Ovary (tissue), 9 donors: Measurements from ENCODE around the gene RPL13. TPM values are rescaled to one million over a fixed set of nuclear protein-coding genes. Genes with fewer than 3 reads are reported as not detected.
A peak's percentile ranks its signal among the peaks of the same experiment; 100 is the strongest.

ENCODE experiments used
- DNase-seq, 5 donors: peaks; one replicate each; pipeline ENCODE4 v3.0.0-alpha.2; 2019 to 2020
- H3K27ac ChIP-seq, 2 donors: fragments of 200-600 bp; one replicate each; pipeline versions ENCODE4 v1.5.1 to v1.8.0; 2019 to 2022
- H3K27me3 ChIP-seq: fragments of 200-600 bp; one replicate; pipeline ENCODE4 v1.8.0; 2022
- H3K36me3 ChIP-seq: fragments of 200-600 bp; sonication (generic); one replicate; pipeline ENCODE4 v1.5.1; 2019
- H3K4me1 ChIP-seq: one replicate; pipeline ENCODE4 v1.8.1; 2013; ENCODE audit warnings: mild to moderate bottlenecking, moderate library complexity; ENCODE audit not compliant: insufficient read depth
- H3K4me3 ChIP-seq: fragments of 200-600 bp; sonication (generic); one replicate; pipeline ENCODE4 v1.5.1; 2017
- H3K9me3 ChIP-seq, 2 donors: fragments of 200-600 bp in 1 of 2; sonication (generic) in 1 of 2; one replicate each; pipeline versions ENCODE4 v1.5.1 to v1.8.1; 2013 to 2019; ENCODE audit warnings: mild to moderate bottlenecking in 1 of 2, moderate library complexity in 1 of 2
- EP300 ChIP-seq: sonication (generic); formaldehyde crosslinking; IDR thresholded peaks from one replicate; pipeline ENCODE4 v1.6.1; 2017; ENCODE audit warnings: antibody characterized with exemption
- POLR2A ChIP-seq: fragments of 450-650 bp; IDR thresholded peaks from one replicate; pipeline ENCODE4 v1.6.1; 2017; ENCODE audit warnings: antibody characterized with exemption, mild to moderate bottlenecking, moderate library complexity
- WGBS, 3 donors: extraction: QIAGEN DNeasy Blood & Tissue Kit in 1 of 3; methylation state at CpG; one replicate each; pipeline versions ENCODE4 v1.1.5 to v1.1.7; 2013 to 2017; 5-methylcytosine and 5-hydroxymethylcytosine counted together
- intact Hi-C, 4 donors: fragments of 100-400 bp; cut with DNase I; formaldehyde crosslinking; loops; one replicate each; pipeline versions ENCODE4 v1.11.0 to v1.15.1; 2022 to 2023
- polyA plus RNA-seq, 2 donors: library from polyadenylated mRNA; stranded (reverse); fragments of 200-250 nt in 1 of 2; fragments of 350-450 nt in 1 of 2; fragmentation: Illumina TruSeq in 1 of 2; extraction: RNeasy Lipid Tissue Mini Kit (QIAGEN cat#74804) in 1 of 2; gene quantifications; one replicate each; pipeline ENCODE4 v1.2.3, GENCODE V29; 2013 to 2014
- total RNA-seq, 7 donors: library from RNA; depleted of rRNA in 2 of 7; stranded (reverse); fragments of >200 nt in 2 of 7; fragmentation: NEBNext Ultra II Directional in 3 of 7; extraction: Animal tissue kit (Norgen Biotek cat#: 25700) in 3 of 7; gene quantifications; one replicate each; pipeline versions ENCODE4 v1.1.0 to v1.2.4, GENCODE V29; 2016 to 2023
- TF ChIP-seq, protein P1 (sequence below), 3 donors: fragments of 450-650 bp in 2 of 3; fragments of 200-600 bp in 1 of 3; IDR thresholded peaks; one replicate each; pipeline versions ENCODE4 v1.5.1 to v1.8.0; 2016 to 2022; ENCODE audit warnings: antibody characterized with exemption in 3 of 3, mild to moderate bottlenecking in 1 of 3
- donor health status: DM: no; HTN: no; CAD: no; lungs with moderate emphysema.
- donor health status: DM: no; HTN: no; CAD: no.
- donor health status: Bipolar disorder and iron deficiency.
- donor health status: DM: yes; HTN: yes; CAD: no.
- donor health status: DM: no; HTN: no; CAD: no.
- donor health status: DM: yes; HTN: yes; CAD: no.

RPL13 gene
- total and polyA plus RNA-seq, 9 donors, result 1,317 to 21,366 (median 5,883) TPM

DNA sequence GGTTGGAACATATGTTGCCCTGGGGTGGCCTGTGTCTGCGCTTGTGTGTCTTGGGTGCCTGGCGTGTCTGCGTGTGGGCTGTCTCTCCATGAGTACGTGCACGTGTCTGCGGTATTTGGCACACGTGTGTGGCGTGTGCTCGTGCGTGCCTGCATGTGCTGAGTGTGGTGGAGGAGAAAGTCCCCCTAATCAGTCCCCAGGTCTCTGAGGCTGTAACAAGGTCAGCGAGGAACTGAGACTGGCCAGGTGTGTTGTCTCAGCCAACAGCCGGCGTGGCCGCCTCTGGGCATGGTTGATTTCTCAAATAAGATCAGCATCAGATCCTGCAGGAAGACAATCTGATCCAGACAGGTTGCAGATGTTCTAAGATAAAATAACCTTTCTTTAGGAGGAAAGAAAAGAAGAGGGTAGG, 11.6 kb downstream of the RPL13 start:
- WGBS, 3 donors, result 48 to 58% (median 51%) methylated on average over 14 of the region's 14 CpGs
- H3K9me3 ChIP-seq, result no peaks in the 10 kb centered on the region
- H3K27me3 ChIP-seq, result no peaks in the 10 kb centered on the region
- H3K36me3 ChIP-seq, result no peaks in the 10 kb centered on the region
- peaks cover 2% of the 10 kb centered on the region for H3K4me1 ChIP-seq
- intact Hi-C loops, result no loop called here
- TF ChIP-seq EP300, result no peak
- no peak overlapping the region for H3K27ac ChIP-seq
- no peak overlapping the region for H3K4me3 ChIP-seq
- no peak for DNase-seq

- DNase-seq, result no peak
- TF ChIP-seq, protein P1, sequence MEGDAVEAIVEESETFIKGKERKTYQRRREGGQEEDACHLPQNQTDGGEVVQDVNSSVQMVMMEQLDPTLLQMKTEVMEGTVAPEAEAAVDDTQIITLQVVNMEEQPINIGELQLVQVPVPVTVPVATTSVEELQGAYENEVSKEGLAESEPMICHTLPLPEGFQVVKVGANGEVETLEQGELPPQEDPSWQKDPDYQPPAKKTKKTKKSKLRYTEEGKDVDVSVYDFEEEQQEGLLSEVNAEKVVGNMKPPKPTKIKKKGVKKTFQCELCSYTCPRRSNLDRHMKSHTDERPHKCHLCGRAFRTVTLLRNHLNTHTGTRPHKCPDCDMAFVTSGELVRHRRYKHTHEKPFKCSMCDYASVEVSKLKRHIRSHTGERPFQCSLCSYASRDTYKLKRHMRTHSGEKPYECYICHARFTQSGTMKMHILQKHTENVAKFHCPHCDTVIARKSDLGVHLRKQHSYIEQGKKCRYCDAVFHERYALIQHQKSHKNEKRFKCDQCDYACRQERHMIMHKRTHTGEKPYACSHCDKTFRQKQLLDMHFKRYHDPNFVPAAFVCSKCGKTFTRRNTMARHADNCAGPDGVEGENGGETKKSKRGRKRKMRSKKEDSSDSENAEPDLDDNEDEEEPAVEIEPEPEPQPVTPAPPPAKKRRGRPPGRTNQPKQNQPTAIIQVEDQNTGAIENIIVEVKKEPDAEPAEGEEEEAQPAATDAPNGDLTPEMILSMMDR (IDR thresholded peaks at IDR 0.05), result no peak
- TF ChIP-seq EP300 (no peak), POLR2A (no peak)
- Histone ChIP-seq H3K4me3 (no peak overlapping the region), H3K4me1 (peaks cover 2% of the 10 kb centered on the region), H3K27me3 (no peaks in the 10 kb centered on the region), H3K9me3 (no peaks in the 10 kb centered on the region), H3K36me3 (no peaks in the 10 kb centered on the region), H3K27ac (no peak overlapping the region)
- WGBS, 3 donors, result 63 to 67% (median 66%) methylated on average over 19 of the region's 19 CpGs
- intact Hi-C loops, result no loop called here
Observed at GRCh38 chr16:89572485-89573205, 12.2 kb downstream of the RPL13 start.

- H3K4me1 ChIP-seq, result peaks cover 2% of the 10 kb centered on the region
- no peak for DNase-seq
- H3K27ac ChIP-seq, result no peak overlapping the region
- no peaks in the 10 kb centered on the region for H3K9me3 ChIP-seq
- H3K27me3 ChIP-seq, result no peaks in the 10 kb centered on the region
- WGBS, 3 donors, result 65 to 70% (median 67%) methylated on average over 24 to 31 of the region's 31 CpGs
- intact Hi-C loops, result no loop called here
- H3K4me3 ChIP-seq, result no peak overlapping the region
- no peaks in the 10 kb centered on the region for H3K36me3 ChIP-seq
- TF ChIP-seq, protein P1 (IDR thresholded peaks at IDR 0.05), result no peak
- TF ChIP-seq EP300 (no peak), POLR2A (no peak)
Observed at GRCh38 chr16:89573826-89574680, 13.6 kb downstream of the RPL13 start.

GRCh38 chr16:89574681-89575246, 14.3 kb downstream of the RPL13 start:
- DNase-seq, result peak in 1 of 5 donors; percentile 56
- H3K27me3 ChIP-seq, result no peaks in the 10 kb centered on the region
- intact Hi-C loops, result no loop called here
- H3K4me1 ChIP-seq, result peaks cover 2% of the 10 kb centered on the region
- H3K9me3 ChIP-seq, result no peaks in the 10 kb centered on the region
- no peak overlapping the region for H3K27ac ChIP-seq
- H3K36me3 ChIP-seq, result no peaks in the 10 kb centered on the region
- 2 to 4% (median 3%) methylated on average over 36 to 55 of the region's 55 CpGs for WGBS, 3 donors
- no peak overlapping the region for H3K4me3 ChIP-seq
- no peak for TF ChIP-seq POLR2A
- TF ChIP-seq, protein P1 (IDR thresholded peaks at IDR 0.05), result peak in 1 of 3 donors; percentile 14
- no peak for TF ChIP-seq EP300
